GM12873 (cell line): Measurements from ENCODE around the gene SPAG17.

Source experiments
- TF ChIP-seq, protein P1 (sequence below): IDR thresholded peaks from 2 replicates; pipeline ENCODE4 v1.5.1; 2012; ENCODE audit warnings: low read depth, mild to moderate bottlenecking, moderate library complexity, low read length, control low read depth; ENCODE audit not compliant: insufficient read depth; ENCODE audit errors: missing control alignments

Gene SPAG17

GRCh38 chr1:117904485-117904884, 280.5 kb downstream of the SPAG17 start:
- TF ChIP-seq, protein P1, sequence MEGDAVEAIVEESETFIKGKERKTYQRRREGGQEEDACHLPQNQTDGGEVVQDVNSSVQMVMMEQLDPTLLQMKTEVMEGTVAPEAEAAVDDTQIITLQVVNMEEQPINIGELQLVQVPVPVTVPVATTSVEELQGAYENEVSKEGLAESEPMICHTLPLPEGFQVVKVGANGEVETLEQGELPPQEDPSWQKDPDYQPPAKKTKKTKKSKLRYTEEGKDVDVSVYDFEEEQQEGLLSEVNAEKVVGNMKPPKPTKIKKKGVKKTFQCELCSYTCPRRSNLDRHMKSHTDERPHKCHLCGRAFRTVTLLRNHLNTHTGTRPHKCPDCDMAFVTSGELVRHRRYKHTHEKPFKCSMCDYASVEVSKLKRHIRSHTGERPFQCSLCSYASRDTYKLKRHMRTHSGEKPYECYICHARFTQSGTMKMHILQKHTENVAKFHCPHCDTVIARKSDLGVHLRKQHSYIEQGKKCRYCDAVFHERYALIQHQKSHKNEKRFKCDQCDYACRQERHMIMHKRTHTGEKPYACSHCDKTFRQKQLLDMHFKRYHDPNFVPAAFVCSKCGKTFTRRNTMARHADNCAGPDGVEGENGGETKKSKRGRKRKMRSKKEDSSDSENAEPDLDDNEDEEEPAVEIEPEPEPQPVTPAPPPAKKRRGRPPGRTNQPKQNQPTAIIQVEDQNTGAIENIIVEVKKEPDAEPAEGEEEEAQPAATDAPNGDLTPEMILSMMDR, result no peak
